ENCODE data around the gene NFATC3. TPM values are rescaled to one million over a fixed set of nuclear protein-coding genes. Genes with fewer than 3 reads are reported as not detected.

NFATC3 gene
- polyA plus RNA-seq (2013): 21.0 and 21.7 TPM in 2 replicates

- peaks cover 4 to 14% of the 10 kb centered on the region in 2 experiments for H3K4me1 ChIP-seq (ENCODE audit: control insufficient read depth in 1 of 2, insufficient read depth in 2 of 2, low read length in 2 of 2)
- peak within 1 kb of the TSS; percentile 71 for H3K4ac ChIP-seq (ENCODE audit: low read depth, low read length)
- peak within 1 kb of the TSS; percentile 62 for H2BK5ac ChIP-seq (ENCODE audit: low read depth, low read length, poor library complexity)
- H2BK120ac ChIP-seq (ENCODE audit: insufficient read depth, low read length, poor library complexity): peak within 1 kb of the TSS; percentile 54
- peak within 1 kb of the TSS; percentile 89 for H3K4me3 ChIP-seq (ENCODE audit: low read depth, low read length)
- DNase-seq: peak; percentile 97
- H3K4me2 ChIP-seq (ENCODE audit: low read length): peak within 1 kb of the TSS; percentile 90
- peak within 1 kb of the TSS; percentile 98 for H4K12ac ChIP-seq (ENCODE audit: low read depth, low read length)
- peak within 1 kb of the TSS; percentile 90 for H4K8ac ChIP-seq (ENCODE audit: low read depth, low read length)
- H4K91ac ChIP-seq (ENCODE audit: low read depth, low read length): peak within 1 kb of the TSS; percentile 88
- peaks cover 19% of the 10 kb centered on the region for H3K79me1 ChIP-seq (ENCODE audit: low read length)
- peaks cover 2% of the 10 kb centered on the region for H3K9me3 ChIP-seq (ENCODE audit: insufficient read depth, low read depth, low read length)
- H3K14ac ChIP-seq (ENCODE audit: low read length): peak within 1 kb of the TSS; percentile 84
- peak within 1 kb of the TSS; percentile 83 for H3K18ac ChIP-seq (ENCODE audit: low read length)
- peak within 1 kb of the TSS; percentile 2 for H2BK12ac ChIP-seq (ENCODE audit: low read length)
- no peak within 1 kb of the TSS for H3K23ac ChIP-seq (ENCODE audit: low read length)
- peak within 1 kb of the TSS; percentile 80 for H3K27ac ChIP-seq (ENCODE audit: low read depth, low read length)
- no peaks in the 10 kb centered on the region for H3K27me3 ChIP-seq (ENCODE audit: insufficient read depth, low read length)
- peak within 1 kb of the TSS; percentile 16 for H2AK5ac ChIP-seq (ENCODE audit: low read length)
- no CpG with 5 or more reads among the region's 104 CpGs for WGBS (ENCODE audit: extremely low coverage, insufficient coverage, insufficient read length)
- peak within 1 kb of the TSS; percentile 85 for H2AFZ ChIP-seq (ENCODE audit: insufficient read depth, low read length, poor library complexity)
- H3K79me2 ChIP-seq (ENCODE audit: control insufficient read depth, insufficient read depth, low read length, poor library complexity): peaks cover 10% of the 10 kb centered on the region
- peak within 1 kb of the TSS; percentile 68 for H3K9ac ChIP-seq (ENCODE audit: low read length)
- H3K36me3 ChIP-seq (ENCODE audit: control insufficient read depth in 1 of 2, insufficient read depth in 2 of 2, low read length in 2 of 2): no peaks in the 10 kb centered on the region
Measured at GRCh38 chr16:68085259-68086071, at the start of gene NFATC3. Gene NFATC3 (plus strand): TSS chr16:68085370. CDS start chr16:68085682, 312 bp downstream.

GRCh38 chr16:68037841-68038597 lies 47.2 kb upstream of the NFATC3 start:
- Histone ChIP-seq H3K9ac (ENCODE audit: low read length) (no peak overlapping the region), H3K18ac (ENCODE audit: low read length) (no peak overlapping the region), H3K4ac (ENCODE audit: low read depth, low read length) (no peak overlapping the region), H3K36me3 (ENCODE audit: control insufficient read depth in 1 of 2, insufficient read depth in 2 of 2, low read length in 2 of 2) (peaks cover 8 to 9% of the 10 kb centered on the region in 2 experiments), H4K12ac (ENCODE audit: low read depth, low read length) (no peak overlapping the region), H3K27ac (ENCODE audit: low read depth, low read length) (no peak overlapping the region), H2BK120ac (ENCODE audit: insufficient read depth, low read length, poor library complexity) (no peak overlapping the region), H4K91ac (ENCODE audit: low read depth, low read length) (no peak overlapping the region), H4K8ac (ENCODE audit: low read depth, low read length) (no peak overlapping the region), H3K4me1 (ENCODE audit: control insufficient read depth in 1 of 2, insufficient read depth in 2 of 2, low read length in 2 of 2) (no peaks in the 10 kb centered on the region), H2BK12ac (ENCODE audit: low read length) (no peak overlapping the region), H2AFZ (ENCODE audit: insufficient read depth, low read length, poor library complexity) (no peak overlapping the region), H2BK5ac (ENCODE audit: low read depth, low read length, poor library complexity) (no peak overlapping the region), H2AK5ac (ENCODE audit: low read length) (no peak overlapping the region), H3K79me1 (ENCODE audit: low read length) (no peaks in the 10 kb centered on the region), H3K9me3 (ENCODE audit: insufficient read depth, low read depth, low read length) (no peaks in the 10 kb centered on the region), H3K79me2 (ENCODE audit: control insufficient read depth, insufficient read depth, low read length, poor library complexity) (no peaks in the 10 kb centered on the region), H3K14ac (ENCODE audit: low read length) (no peak overlapping the region), H3K4me2 (ENCODE audit: low read length) (no peak overlapping the region), H3K27me3 (ENCODE audit: insufficient read depth, low read length) (no peaks in the 10 kb centered on the region), H3K23ac (ENCODE audit: low read length) (no peak overlapping the region), H3K4me3 (ENCODE audit: low read depth, low read length) (no peak overlapping the region)
- DNase-seq: no peak
- no CpG with 5 or more reads among the region's 9 CpGs for WGBS (ENCODE audit: extremely low coverage, insufficient coverage, insufficient read length)

GRCh38 chr16:68040506-68041288 lies 44.5 kb upstream of the NFATC3 start:
- no peak overlapping the region for H3K4me2 ChIP-seq (ENCODE audit: low read length)
- no peaks in the 10 kb centered on the region for H3K9me3 ChIP-seq (ENCODE audit: insufficient read depth, low read depth, low read length)
- no CpG with 5 or more reads among the region's 14 CpGs for WGBS (ENCODE audit: extremely low coverage, insufficient coverage, insufficient read length)
- H4K8ac ChIP-seq (ENCODE audit: low read depth, low read length): no peak overlapping the region
- no peak overlapping the region for H3K27ac ChIP-seq (ENCODE audit: low read depth, low read length)
- H3K27me3 ChIP-seq (ENCODE audit: insufficient read depth, low read length): no peaks in the 10 kb centered on the region
- peaks cover 6 to 9% of the 10 kb centered on the region in 2 experiments for H3K36me3 ChIP-seq (ENCODE audit: control insufficient read depth in 1 of 2, insufficient read depth in 2 of 2, low read length in 2 of 2)
- H2BK5ac ChIP-seq (ENCODE audit: low read depth, low read length, poor library complexity): no peak overlapping the region
- no peak overlapping the region for H2AFZ ChIP-seq (ENCODE audit: insufficient read depth, low read length, poor library complexity)
- no peak overlapping the region for H2BK120ac ChIP-seq (ENCODE audit: insufficient read depth, low read length, poor library complexity)
- no peaks in the 10 kb centered on the region for H3K79me1 ChIP-seq (ENCODE audit: low read length)
- H3K4me1 ChIP-seq (ENCODE audit: control insufficient read depth in 1 of 2, insufficient read depth in 2 of 2, low read length in 2 of 2): no peaks in the 10 kb centered on the region
- H3K18ac ChIP-seq (ENCODE audit: low read length): no peak overlapping the region
- H3K14ac ChIP-seq (ENCODE audit: low read length): no peak overlapping the region
- no peaks in the 10 kb centered on the region for H3K79me2 ChIP-seq (ENCODE audit: control insufficient read depth, insufficient read depth, low read length, poor library complexity)
- H3K23ac ChIP-seq (ENCODE audit: low read length): no peak overlapping the region
- no peak overlapping the region for H3K4ac ChIP-seq (ENCODE audit: low read depth, low read length)
- H2AK5ac ChIP-seq (ENCODE audit: low read length): no peak overlapping the region
- H4K12ac ChIP-seq (ENCODE audit: low read depth, low read length): no peak overlapping the region
- H4K91ac ChIP-seq (ENCODE audit: low read depth, low read length): no peak overlapping the region
- H2BK12ac ChIP-seq (ENCODE audit: low read length): no peak overlapping the region
- peak; percentile 71 to 87 for DNase-seq
- no peak overlapping the region for H3K9ac ChIP-seq (ENCODE audit: low read length)
- H3K4me3 ChIP-seq (ENCODE audit: low read depth, low read length): no peak overlapping the region

GRCh38 chr16:68041783-68042182 lies 43.4 kb upstream of the NFATC3 start:
- Histone ChIP-seq H3K18ac (ENCODE audit: low read length) (no peak overlapping the region), H3K27ac (ENCODE audit: low read depth, low read length) (no peak overlapping the region), H3K36me3 (ENCODE audit: control insufficient read depth in 1 of 2, insufficient read depth in 2 of 2, low read length in 2 of 2) (peaks cover 6 to 9% of the 10 kb centered on the region in 2 experiments), H3K14ac (ENCODE audit: low read length) (no peak overlapping the region), H3K23ac (ENCODE audit: low read length) (no peak overlapping the region), H3K9ac (ENCODE audit: low read length) (no peak overlapping the region), H2BK12ac (ENCODE audit: low read length) (no peak overlapping the region), H3K27me3 (ENCODE audit: insufficient read depth, low read length) (no peaks in the 10 kb centered on the region), H2BK5ac (ENCODE audit: low read depth, low read length, poor library complexity) (no peak overlapping the region), H4K8ac (ENCODE audit: low read depth, low read length) (no peak overlapping the region), H3K4me2 (ENCODE audit: low read length) (no peak overlapping the region), H2BK120ac (ENCODE audit: insufficient read depth, low read length, poor library complexity) (no peak overlapping the region), H3K79me1 (ENCODE audit: low read length) (no peaks in the 10 kb centered on the region), H3K4ac (ENCODE audit: low read depth, low read length) (no peak overlapping the region), H3K9me3 (ENCODE audit: insufficient read depth, low read depth, low read length) (no peaks in the 10 kb centered on the region), H3K79me2 (ENCODE audit: control insufficient read depth, insufficient read depth, low read length, poor library complexity) (no peaks in the 10 kb centered on the region), H4K12ac (ENCODE audit: low read depth, low read length) (no peak overlapping the region), H2AK5ac (ENCODE audit: low read length) (no peak overlapping the region), H2AFZ (ENCODE audit: insufficient read depth, low read length, poor library complexity) (no peak overlapping the region), H4K91ac (ENCODE audit: low read depth, low read length) (no peak overlapping the region), H3K4me1 (ENCODE audit: control insufficient read depth in 1 of 2, insufficient read depth in 2 of 2, low read length in 2 of 2) (no peaks in the 10 kb centered on the region), H3K4me3 (ENCODE audit: low read depth, low read length) (no peak overlapping the region)
- no CpG with 5 or more reads among the region's 2 CpGs for WGBS (ENCODE audit: extremely low coverage, insufficient coverage, insufficient read length)
- DNase-seq: no peak
